ENCODE measurements around the gene GABRB2. TPM values are rescaled to one million over a fixed set of nuclear protein-coding genes. Genes with fewer than 3 reads are reported as not detected.
"Not testable (repeated sequence)": the region's sequence is repeated elsewhere in the genome, so short reads cannot be mapped to it uniquely, and the experiment has no call there.

Gene GABRB2
- total RNA-seq, 1 donor from 2014 or later: not detected

- FAIRE-seq (no peak), DNase-seq (ENCODE audit: low read depth) (no peak)
- Histone ChIP-seq H3K36me3 (ENCODE audit: control insufficient read depth, insufficient read depth, low read length) (no peaks in the 10 kb centered on the region), H3K4me3 (ENCODE audit: low read depth, low read length) (no peak overlapping the region), H3K27me3 (ENCODE audit: control insufficient read depth, insufficient read depth, low read length) (no peaks in the 10 kb centered on the region)
- TF ChIP-seq, protein P1, sequence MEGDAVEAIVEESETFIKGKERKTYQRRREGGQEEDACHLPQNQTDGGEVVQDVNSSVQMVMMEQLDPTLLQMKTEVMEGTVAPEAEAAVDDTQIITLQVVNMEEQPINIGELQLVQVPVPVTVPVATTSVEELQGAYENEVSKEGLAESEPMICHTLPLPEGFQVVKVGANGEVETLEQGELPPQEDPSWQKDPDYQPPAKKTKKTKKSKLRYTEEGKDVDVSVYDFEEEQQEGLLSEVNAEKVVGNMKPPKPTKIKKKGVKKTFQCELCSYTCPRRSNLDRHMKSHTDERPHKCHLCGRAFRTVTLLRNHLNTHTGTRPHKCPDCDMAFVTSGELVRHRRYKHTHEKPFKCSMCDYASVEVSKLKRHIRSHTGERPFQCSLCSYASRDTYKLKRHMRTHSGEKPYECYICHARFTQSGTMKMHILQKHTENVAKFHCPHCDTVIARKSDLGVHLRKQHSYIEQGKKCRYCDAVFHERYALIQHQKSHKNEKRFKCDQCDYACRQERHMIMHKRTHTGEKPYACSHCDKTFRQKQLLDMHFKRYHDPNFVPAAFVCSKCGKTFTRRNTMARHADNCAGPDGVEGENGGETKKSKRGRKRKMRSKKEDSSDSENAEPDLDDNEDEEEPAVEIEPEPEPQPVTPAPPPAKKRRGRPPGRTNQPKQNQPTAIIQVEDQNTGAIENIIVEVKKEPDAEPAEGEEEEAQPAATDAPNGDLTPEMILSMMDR (IDR thresholded peaks at IDR 0.05; ENCODE audit: insufficient read depth, low read length, severe bottlenecking): no peak
These were observed 32.6 kb downstream of the GABRB2 start for GRCh38 chr5:161513942-161514341.

DNA sequence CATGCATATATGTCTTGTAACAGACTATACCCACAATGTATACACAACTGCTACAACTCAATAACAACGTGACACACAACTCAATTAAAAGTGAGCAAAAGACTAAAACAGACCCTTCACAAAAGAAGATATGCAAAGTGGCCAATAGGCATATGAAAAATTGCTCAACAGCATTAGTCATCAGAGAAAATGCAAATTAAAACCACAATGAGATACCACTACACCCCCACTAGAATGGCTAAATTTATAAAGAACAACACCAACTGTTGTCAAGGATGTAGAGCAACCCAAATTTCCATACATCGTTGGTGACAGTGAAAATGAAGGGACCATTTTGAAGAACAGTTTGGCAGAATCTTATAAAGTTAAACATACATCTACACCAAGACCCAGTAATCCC is 38.9 kb downstream of the GABRB2 start:
- peak; percentile 17 for DNase-seq (ENCODE audit: low read depth)
- no peak for FAIRE-seq
- TF ChIP-seq, protein P1 (IDR thresholded peaks at IDR 0.05; ENCODE audit: insufficient read depth, low read length, severe bottlenecking): no peak
- H3K4me3 ChIP-seq (ENCODE audit: low read depth, low read length): no peak overlapping the region
- H3K27me3 ChIP-seq (ENCODE audit: control insufficient read depth, insufficient read depth, low read length): no peaks in the 10 kb centered on the region
- no peaks in the 10 kb centered on the region for H3K36me3 ChIP-seq (ENCODE audit: control insufficient read depth, insufficient read depth, low read length)

GRCh38 chr5:161505160-161505559 is 41.4 kb downstream of the GABRB2 start:
- not testable (repeated sequence) for DNase-seq (ENCODE audit: low read depth); H3K4me3 ChIP-seq (ENCODE audit: low read depth, low read length); FAIRE-seq; H3K27me3 ChIP-seq (ENCODE audit: control insufficient read depth, insufficient read depth, low read length); H3K36me3 ChIP-seq (ENCODE audit: control insufficient read depth, insufficient read depth, low read length)

DNA sequence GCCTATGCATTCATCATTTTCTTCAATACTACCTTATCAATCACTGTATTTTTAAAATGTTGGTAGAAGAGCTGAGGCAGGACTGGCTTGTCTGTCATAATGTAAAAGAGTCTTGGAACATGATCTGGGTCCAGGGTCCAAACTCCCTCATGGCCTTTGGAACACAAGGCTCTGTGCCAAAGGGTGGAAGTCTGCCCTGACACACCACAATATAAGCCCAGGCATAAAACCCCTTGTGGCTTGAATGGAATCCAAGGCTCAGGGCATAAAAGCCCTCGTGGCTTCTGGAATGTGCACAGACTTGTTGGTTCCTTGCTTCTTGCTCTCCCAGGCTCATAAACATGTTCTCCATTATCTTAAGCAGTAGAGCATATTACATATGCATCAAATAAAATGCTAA is 48.0 kb downstream of the GABRB2 start:
- peak; percentile 15 for DNase-seq (ENCODE audit: low read depth)
- TF ChIP-seq, protein P1 (IDR thresholded peaks at IDR 0.05; ENCODE audit: insufficient read depth, low read length, severe bottlenecking): no peak
- Histone ChIP-seq H3K4me3 (ENCODE audit: low read depth, low read length) (no peak overlapping the region), H3K27me3 (ENCODE audit: control insufficient read depth, insufficient read depth, low read length) (no peaks in the 10 kb centered on the region), H3K36me3 (ENCODE audit: control insufficient read depth, insufficient read depth, low read length) (no peaks in the 10 kb centered on the region)
- no peak for FAIRE-seq

GRCh38 chr5:161483721-161484120 is 62.8 kb downstream of the GABRB2 start:
- no peak for DNase-seq (ENCODE audit: low read depth)
- Histone ChIP-seq H3K36me3 (ENCODE audit: control insufficient read depth, insufficient read depth, low read length) (no peaks in the 10 kb centered on the region), H3K4me3 (ENCODE audit: low read depth, low read length) (no peak overlapping the region), H3K27me3 (ENCODE audit: control insufficient read depth, insufficient read depth, low read length) (no peaks in the 10 kb centered on the region)
- FAIRE-seq: no peak
- TF ChIP-seq, protein P1 (IDR thresholded peaks at IDR 0.05; ENCODE audit: insufficient read depth, low read length, severe bottlenecking): no peak

GRCh38 chr5:161481922-161482321 is 64.6 kb downstream of the GABRB2 start:
- H3K36me3 ChIP-seq (ENCODE audit: control insufficient read depth, insufficient read depth, low read length): no peaks in the 10 kb centered on the region
- no peak overlapping the region for H3K4me3 ChIP-seq (ENCODE audit: low read depth, low read length)
- no peak for DNase-seq (ENCODE audit: low read depth)
- TF ChIP-seq, protein P1 (IDR thresholded peaks at IDR 0.05; ENCODE audit: insufficient read depth, low read length, severe bottlenecking): no peak
- H3K27me3 ChIP-seq (ENCODE audit: control insufficient read depth, insufficient read depth, low read length): no peaks in the 10 kb centered on the region
- FAIRE-seq: no peak

All from bronchial epithelial cell (primary cell).